ENCODE results near the gene TXNRD1.

Gene TXNRD1

DNA sequence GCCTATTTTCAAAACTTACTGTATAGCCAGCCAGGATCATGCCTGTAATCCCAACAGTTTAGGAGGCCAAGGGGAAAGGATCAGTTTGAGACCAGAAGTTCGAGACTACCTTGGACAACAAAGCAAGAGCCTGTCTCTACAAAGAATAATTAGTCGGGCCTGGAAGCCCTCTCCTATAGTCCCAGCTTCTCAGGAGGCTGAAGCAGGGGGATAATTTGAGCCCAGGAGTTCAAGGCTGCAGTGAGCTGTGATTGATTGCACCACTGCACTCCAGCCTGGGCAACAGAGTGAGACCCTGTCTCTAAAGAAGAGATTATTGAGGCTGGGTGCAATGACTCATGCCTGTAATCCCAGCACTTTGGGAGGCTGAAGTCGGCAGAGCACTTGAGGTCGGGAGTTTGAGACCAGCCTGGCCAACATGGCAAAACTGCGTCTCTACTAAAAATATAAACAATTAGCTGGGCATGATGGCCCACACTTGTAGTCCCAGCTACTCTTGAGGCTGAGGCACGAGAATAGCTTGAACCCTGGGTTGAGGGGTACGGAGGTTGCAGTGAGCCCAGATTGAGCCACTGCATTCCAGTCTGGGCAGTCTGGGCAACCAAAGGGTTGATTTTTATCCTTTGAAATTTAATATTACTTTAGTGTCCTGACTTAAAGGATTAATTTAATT is 102.1 kb downstream of the TXNRD1 start:
- H3K9me3 ChIP-seq (ENCODE audit: insufficient read depth, low read length), result no peaks in the 10 kb centered on the region
- H3K4me1 ChIP-seq (ENCODE audit: low read length), result no peaks in the 10 kb centered on the region
- TF ChIP-seq EZH2phosphoT487 (IDR thresholded peaks at IDR 0.05; ENCODE audit: low read depth) (no peak), CTCF (IDR thresholded peaks at IDR 0.05; ENCODE audit: low read depth, low read length) (no peak)
- H3K27ac ChIP-seq (ENCODE audit: low read length), result no peak overlapping the region
- H3K36me3 ChIP-seq (replicated peaks; ENCODE audit: low read depth, low read length), result peaks cover 66% of the 10 kb centered on the region
- H3K79me2 ChIP-seq (ENCODE audit: low read length), result 0 out of 2 replicates have a peak, but pooled peaks cover 3% of the 10 kb centered on the region
- no peak overlapping the region for H3K4me3 ChIP-seq (ENCODE audit: low read length)
- no peaks in the 10 kb centered on the region for H4K20me1 ChIP-seq (ENCODE audit: insufficient read depth, low read length)
- no peak overlapping the region for H2AFZ ChIP-seq (ENCODE audit: low read depth, low read length)
- H3K27me3 ChIP-seq (ENCODE audit: low read depth, low read length), result no peaks in the 10 kb centered on the region
- H3K4me2 ChIP-seq (ENCODE audit: low read length), result no peak overlapping the region
- H3K9ac ChIP-seq (ENCODE audit: low read length), result no peak overlapping the region

GRCh38 chr12:104319028-104319427 is 103.4 kb downstream of the TXNRD1 start:
- Histone ChIP-seq H3K4me2 (ENCODE audit: low read length) (no peak overlapping the region), H3K4me1 (ENCODE audit: low read length) (no peaks in the 10 kb centered on the region), H3K9ac (ENCODE audit: low read length) (no peak overlapping the region), H2AFZ (ENCODE audit: low read depth, low read length) (no peak overlapping the region), H3K36me3 (replicated peaks; ENCODE audit: low read depth, low read length) (peaks cover 57% of the 10 kb centered on the region), H3K79me2 (ENCODE audit: low read length) (0 out of 2 replicates have a peak, but pooled peaks cover 3% of the 10 kb centered on the region), H3K27me3 (ENCODE audit: low read depth, low read length) (no peaks in the 10 kb centered on the region), H4K20me1 (ENCODE audit: insufficient read depth, low read length) (no peaks in the 10 kb centered on the region), H3K27ac (ENCODE audit: low read length) (no peak overlapping the region), H3K9me3 (ENCODE audit: insufficient read depth, low read length) (no peaks in the 10 kb centered on the region), H3K4me3 (ENCODE audit: low read length) (no peak overlapping the region)
- TF ChIP-seq EZH2phosphoT487 (IDR thresholded peaks at IDR 0.05; ENCODE audit: low read depth), result no peak
- TF ChIP-seq CTCF (IDR thresholded peaks at IDR 0.05; ENCODE audit: low read depth, low read length), result no peak

GRCh38 chr12:104319918-104320626 is 104.5 kb downstream of the TXNRD1 start:
- Histone ChIP-seq H3K4me3 (ENCODE audit: low read length) (no peak overlapping the region), H2AFZ (ENCODE audit: low read depth, low read length) (no peak overlapping the region), H3K79me2 (ENCODE audit: low read length) (0 out of 2 replicates have a peak, but pooled peaks cover 3% of the 10 kb centered on the region), H3K9ac (ENCODE audit: low read length) (no peak overlapping the region), H3K27ac (ENCODE audit: low read length) (no peak overlapping the region), H3K36me3 (replicated peaks; ENCODE audit: low read depth, low read length) (peaks cover 59% of the 10 kb centered on the region), H3K4me1 (ENCODE audit: low read length) (no peaks in the 10 kb centered on the region), H3K4me2 (ENCODE audit: low read length) (no peak overlapping the region), H4K20me1 (ENCODE audit: insufficient read depth, low read length) (no peaks in the 10 kb centered on the region; the same call in 1 of the 2 replicates), H3K27me3 (ENCODE audit: low read depth, low read length) (no peaks in the 10 kb centered on the region), H3K9me3 (ENCODE audit: insufficient read depth, low read length) (no peaks in the 10 kb centered on the region)
- no peak for TF ChIP-seq CTCF (IDR thresholded peaks at IDR 0.05; ENCODE audit: low read depth, low read length)
- TF ChIP-seq EZH2phosphoT487 (IDR thresholded peaks at IDR 0.05; ENCODE audit: low read depth), result no peak

DNA sequence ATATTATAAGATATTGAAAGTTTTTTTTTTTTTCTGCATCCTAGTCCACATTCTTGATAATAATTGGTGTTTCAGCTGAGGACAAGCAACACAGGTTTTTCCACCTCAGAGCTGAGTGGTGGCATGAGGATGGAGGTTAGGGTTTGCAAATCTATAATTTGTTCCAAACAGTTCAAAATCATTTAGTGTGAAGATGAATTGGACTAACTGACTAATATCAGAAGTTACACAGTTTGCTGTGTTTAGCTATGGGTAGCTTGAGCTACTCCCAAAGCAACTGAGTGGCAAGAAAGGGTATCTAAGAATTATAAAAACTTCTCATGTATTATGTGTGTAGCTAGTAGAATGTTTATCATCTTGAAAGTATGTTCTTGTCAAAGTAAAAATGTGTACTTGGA is 105.0 kb downstream of the TXNRD1 start:
- 0 out of 2 replicates have a peak, but pooled peaks cover 2% of the 10 kb centered on the region for H3K79me2 ChIP-seq (ENCODE audit: low read length)
- H3K4me3 ChIP-seq (ENCODE audit: low read length), result no peak overlapping the region
- no peaks in the 10 kb centered on the region for H3K9me3 ChIP-seq (ENCODE audit: insufficient read depth, low read length)
- no peak overlapping the region for H3K9ac ChIP-seq (ENCODE audit: low read length)
- H2AFZ ChIP-seq (ENCODE audit: low read depth, low read length), result no peak overlapping the region
- no peaks in the 10 kb centered on the region for H3K4me1 ChIP-seq (ENCODE audit: low read length)
- H3K27me3 ChIP-seq (ENCODE audit: low read depth, low read length), result no peaks in the 10 kb centered on the region
- H3K4me2 ChIP-seq (ENCODE audit: low read length), result no peak overlapping the region
- TF ChIP-seq CTCF (IDR thresholded peaks at IDR 0.05; ENCODE audit: low read depth, low read length) (no peak), EZH2phosphoT487 (IDR thresholded peaks at IDR 0.05; ENCODE audit: low read depth) (no peak)
- no peaks in the 10 kb centered on the region; the same call in 1 of the 2 replicates for H4K20me1 ChIP-seq (ENCODE audit: insufficient read depth, low read length)
- H3K27ac ChIP-seq (ENCODE audit: low read length), result no peak overlapping the region
- H3K36me3 ChIP-seq (replicated peaks; ENCODE audit: low read depth, low read length), result peaks cover 57% of the 10 kb centered on the region

Measured in OCI-LY3 (cell line).